ENCODE results near the gene MCRS1. TPM values are rescaled to one million over a fixed set of nuclear protein-coding genes. Genes with fewer than 3 reads are reported as not detected.

MCRS1 gene, protein sequence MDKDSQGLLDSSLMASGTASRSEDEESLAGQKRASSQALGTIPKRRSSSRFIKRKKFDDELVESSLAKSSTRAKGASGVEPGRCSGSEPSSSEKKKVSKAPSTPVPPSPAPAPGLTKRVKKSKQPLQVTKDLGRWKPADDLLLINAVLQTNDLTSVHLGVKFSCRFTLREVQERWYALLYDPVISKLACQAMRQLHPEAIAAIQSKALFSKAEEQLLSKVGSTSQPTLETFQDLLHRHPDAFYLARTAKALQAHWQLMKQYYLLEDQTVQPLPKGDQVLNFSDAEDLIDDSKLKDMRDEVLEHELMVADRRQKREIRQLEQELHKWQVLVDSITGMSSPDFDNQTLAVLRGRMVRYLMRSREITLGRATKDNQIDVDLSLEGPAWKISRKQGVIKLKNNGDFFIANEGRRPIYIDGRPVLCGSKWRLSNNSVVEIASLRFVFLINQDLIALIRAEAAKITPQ
- total RNA-seq (71.1 and 78.5 TPM in 2 replicates), polyA plus RNA-seq (99.3 and 110 TPM in 2 replicates), polyA minus RNA-seq (92.6 and 97.7 TPM in 2 replicates), Bru-seq, nascent RNA (percentile 71 among the genes with signal in this experiment), BruChase-seq, experiment 1, labeled RNA remaining after a 6-hour chase (percentile 86 among the genes with signal in this experiment), BruChase-seq, experiment 2, labeled RNA remaining after a 2-hour chase (percentile 69 among the genes with signal in this experiment)
- 86.8 and 92.2 TPM in 2 replicates for polyA plus RNA-seq (2011; cell fraction: cytosol; rRNA removed)
- polyA plus RNA-seq (2011; cell fraction: nucleus; rRNA removed) = 211 and 229 TPM in 2 replicates
- polyA plus RNA-seq (2012) = 50.6 and 53.8 TPM in 2 replicates
- polyA minus RNA-seq (2011; cell fraction: cytosol; rRNA and poly(A)+ RNA removed) = 54.7 TPM
- polyA minus RNA-seq (2011; cell fraction: nucleus; rRNA and poly(A)+ RNA removed) = 36.2 and 43.6 TPM in 2 replicates
- long read RNA-seq, transcript MCRS1-211 (16 exons, 1,936 nt) = minor isoform, 5 of 261 reads
- long read RNA-seq, transcript MCRS1-201 (15 exons, 1,928 nt) = major isoform, 217 of 261 reads
- long read RNA-seq, partial matches to known transcripts = 12 of 261 reads
- long read RNA-seq, other reads (novel, unspliced or antisense) = 25 of 261 reads

DNA sequence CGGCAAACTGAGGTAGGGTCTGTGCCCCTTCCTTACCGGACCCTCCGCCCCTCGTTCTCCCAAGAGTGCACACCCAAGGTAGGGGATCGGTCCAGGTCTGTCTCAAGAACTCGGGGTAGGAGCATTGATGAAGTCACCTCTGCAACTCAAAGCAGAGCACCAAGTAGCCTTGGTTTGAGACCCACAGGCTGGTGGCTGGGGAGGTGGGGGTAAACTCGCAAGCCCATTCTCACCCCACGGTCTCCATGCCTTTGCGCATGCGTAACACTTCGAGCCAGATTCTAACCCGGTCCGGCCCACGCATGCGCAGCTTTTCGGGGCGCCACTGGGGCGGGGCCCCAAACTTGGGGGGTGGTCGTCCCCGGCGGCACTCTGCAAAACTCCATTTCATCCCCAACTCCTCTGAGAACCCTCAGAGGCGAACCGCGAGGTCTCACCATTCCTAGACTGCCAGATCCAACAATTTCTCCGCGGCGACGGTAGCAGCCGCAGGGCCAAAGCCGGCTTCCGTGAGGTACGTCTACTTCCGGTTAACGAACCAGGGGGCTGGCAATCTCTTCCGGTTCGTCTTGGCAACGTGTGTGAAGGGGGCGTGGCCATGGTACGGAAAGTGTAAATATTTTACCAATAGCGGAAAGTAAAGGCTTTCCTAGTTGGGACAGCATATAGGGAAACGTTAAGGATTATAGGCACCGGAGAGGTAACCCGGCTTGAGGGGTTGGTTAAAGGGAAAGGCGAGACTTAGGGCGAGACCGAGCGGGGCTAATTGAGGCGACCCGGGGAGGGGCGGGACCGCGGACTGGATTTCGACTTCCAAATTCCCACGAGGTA, at the start of gene MCRS1:
MCRS1 (minus strand) TSS at position 532 of the 831 bp plus-strand sequence. CDS start 1,411 bp downstream, outside the sequence.
- H3K79me2 ChIP-seq (ENCODE audit: control insufficient read depth, insufficient read depth, low read length) = peaks cover 20% of the 10 kb centered on the region

More for the DNA sequence above, at the start of gene MCRS1:
- CTCF ChIA-PET = interaction anchor here (0.9 to 2.0 kb wide), 9 partner anchors 10 to 236 kb away, joined by 4 to 10 read pairs (median 6); no protein-coding TSS in a partner anchor
- Histone ChIP-seq H3K4me1 (ENCODE audit: control insufficient read depth, extremely low read depth, insufficient read depth, low read length) (peaks cover 14% of the 10 kb centered on the region), H3K9me1 (replicated peaks; ENCODE audit: control insufficient read depth, extremely low read depth, insufficient read depth, low read length) (no peaks in the 10 kb centered on the region), H2AFZ (ENCODE audit: low read depth, low read length) (peak within 1 kb of the TSS; percentile 83), H4K20me1 (replicated peaks; ENCODE audit: control insufficient read depth, extremely low read depth, insufficient read depth, low read length) (no peaks in the 10 kb centered on the region), H3K4me2 (ENCODE audit: insufficient read depth, low read length) (peak within 1 kb of the TSS; percentile 87), H3K27ac (ENCODE audit: insufficient read depth, low read depth, low read length) (peak within 1 kb of the TSS; percentile 80), H3K36me3 (ENCODE audit: control insufficient read depth in 2 of 2, extremely low read depth in 1 of 2, insufficient read depth in 2 of 2, low read length in 2 of 2) (peaks cover 4 to 21% of the 10 kb centered on the region in 2 experiments), H3K27me3 (ENCODE audit: control insufficient read depth in 2 of 2, insufficient read depth in 2 of 2, low read length in 2 of 2) (no peaks in the 10 kb centered on the region), H3K4me3 (replicated peaks in 1 of 3; ENCODE audit: insufficient read depth in 1 of 3, low read depth in 1 of 3, low read length in 3 of 3) (peak within 1 kb of the TSS; percentile 64 to 86 (median 82)), H3K9ac (replicated peaks; ENCODE audit: extremely low read depth, insufficient read depth, low read length) (peak within 1 kb of the TSS; percentile 87), H3K9me3 (replicated peaks; ENCODE audit: control insufficient read depth, insufficient read depth, low read length) (no peaks in the 10 kb centered on the region)
- DNase-seq (ENCODE audit: low read depth, low spot score) = peak; percentile 94
- dilution Hi-C loops (cut with MboI; ENCODE audit: extremely low pct_ligation_motif_present, low sequenced_read_pairs) (no loop called here), intact Hi-C loops (cut with micrococcal nuclease) (loop anchor here (2.0 to 5.0 kb wide), 2 partner anchors 139 to 211 kb away; partner anchors contain the start of gene FMNL3)
- FAIRE-seq = peak; percentile 98
- TF ChIP-seq, protein P1, sequence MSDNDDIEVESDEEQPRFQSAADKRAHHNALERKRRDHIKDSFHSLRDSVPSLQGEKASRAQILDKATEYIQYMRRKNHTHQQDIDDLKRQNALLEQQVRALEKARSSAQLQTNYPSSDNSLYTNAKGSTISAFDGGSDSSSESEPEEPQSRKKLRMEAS (IDR thresholded peaks at IDR 0.05; ENCODE audit: insufficient read depth, insufficient read length) = peak; percentile 67
- TF ChIP-seq POLR2A (IDR thresholded peaks at IDR 0.05; ENCODE audit: low read depth, low read length) = peak; percentile 96
- no peak for TF ChIP-seq FOS (IDR thresholded peaks at IDR 0.05; ENCODE audit: borderline replicate concordance, insufficient read depth, low read length)
- peak; percentile 94 for TF ChIP-seq POLR2AphosphoS5 (IDR thresholded peaks at IDR 0.05; ENCODE audit: insufficient read depth, low read depth, low read length)
- no peak for TF ChIP-seq EZH2 (IDR thresholded peaks at IDR 0.05; ENCODE audit: borderline replicate concordance, low read depth, low read length, severe bottlenecking)
- TF ChIP-seq GATA2 (IDR thresholded peaks at IDR 0.05; ENCODE audit: insufficient read depth, insufficient read length, low read depth, low read length) = no peak
- POLR2A ChIA-PET = no interaction called here
- TSS peak; percentile 81 for BruUV-seq (replicated peaks)
